Stimulated activated CD8-positive, alpha-beta memory T cell treated with anti-CD3 and anti-CD28 coated beads, Interleukin-12 subunit alpha, Interleukin-12 subunit beta, amount 100 ng/mL, for 24 hours (primary cell): Measurements from ENCODE around the gene MARCHF6.
"Not testable (repeated sequence)": the region's sequence is repeated elsewhere in the genome, so short reads cannot be mapped to it uniquely, and the experiment has no call there.

Experiments used
- DNase-seq: peaks from one replicate; pipeline ENCODE4 v3.0.0-alpha.2; 2020; ENCODE audit errors: extremely low read depth

MARCHF6 gene

GRCh38 chr5:10351199-10351905 lies 2.1 kb upstream of the MARCHF6 start:
- DNase-seq = no peak

GRCh38 chr5:10351919-10352318 lies 1.6 kb upstream of the MARCHF6 start:
- no peak for DNase-seq

GRCh38 chr5:10352430-10353240 lies 860 bp upstream of the MARCHF6 start:
- no peak for DNase-seq

- no peak for DNase-seq
These were observed 765 bp downstream of the MARCHF6 start for GRCh38 chr5:10354048-10354872.

- DNase-seq = no peak
These were observed 1.8 kb downstream of the MARCHF6 start for GRCh38 chr5:10355071-10355889.

- no peak for DNase-seq
These were observed 5.5 kb downstream of the MARCHF6 start for GRCh38 chr5:10358999-10359398.

GRCh38 chr5:10360686-10361085 lies 7.2 kb downstream of the MARCHF6 start:
- no peak for DNase-seq

- DNase-seq = no peak
These were observed 10.2 kb downstream of the MARCHF6 start for GRCh38 chr5:10363519-10364185.

GRCh38 chr5:10364186-10364689 lies 10.7 kb downstream of the MARCHF6 start:
- no peak for DNase-seq

GRCh38 chr5:10365782-10366181 lies 12.3 kb downstream of the MARCHF6 start:
- DNase-seq = no peak

GRCh38 chr5:10366310-10367272 lies 13.1 kb downstream of the MARCHF6 start:
- DNase-seq = no peak

GRCh38 chr5:10367579-10367978 lies 14.1 kb downstream of the MARCHF6 start:
- no peak for DNase-seq

- DNase-seq = no peak
These were observed 17.4 kb downstream of the MARCHF6 start for GRCh38 chr5:10370931-10371330.

GRCh38 chr5:10371369-10371768 lies 17.9 kb downstream of the MARCHF6 start:
- not testable (repeated sequence) for DNase-seq

GRCh38 chr5:10372726-10373709 lies 19.5 kb downstream of the MARCHF6 start:
- DNase-seq = no peak

GRCh38 chr5:10374046-10375022 lies 20.8 kb downstream of the MARCHF6 start:
- no peak for DNase-seq

- not testable (repeated sequence) for DNase-seq
These were observed 21.7 kb downstream of the MARCHF6 start for GRCh38 chr5:10375146-10375545.
